Neural progenitor cell (in vitro differentiated cells): ENCODE data around the gene CRIM1.

Experiments used
- EZH2 ChIP-seq: fragments of 200-600 bp; sonication (generic); IDR thresholded peaks from 2 replicates; pipeline ENCODE4 v1.6.1; 2017; ENCODE audit warnings: antibody characterized with exemption, mild to moderate bottlenecking, moderate library complexity
- EZH2phosphoT487 ChIP-seq: fragments of 200-600 bp; sonication (generic); IDR thresholded peaks from 2 replicates; pipeline ENCODE4 v1.6.1; 2017; ENCODE audit warnings: antibody characterized with exemption
- TF ChIP-seq, protein P1 (sequence below): fragments of 200-600 bp; sonication (generic); IDR thresholded peaks from 2 replicates; pipeline ENCODE4 v1.5.1; 2017; ENCODE audit warnings: antibody characterized with exemption, mild to moderate bottlenecking

DNA sequence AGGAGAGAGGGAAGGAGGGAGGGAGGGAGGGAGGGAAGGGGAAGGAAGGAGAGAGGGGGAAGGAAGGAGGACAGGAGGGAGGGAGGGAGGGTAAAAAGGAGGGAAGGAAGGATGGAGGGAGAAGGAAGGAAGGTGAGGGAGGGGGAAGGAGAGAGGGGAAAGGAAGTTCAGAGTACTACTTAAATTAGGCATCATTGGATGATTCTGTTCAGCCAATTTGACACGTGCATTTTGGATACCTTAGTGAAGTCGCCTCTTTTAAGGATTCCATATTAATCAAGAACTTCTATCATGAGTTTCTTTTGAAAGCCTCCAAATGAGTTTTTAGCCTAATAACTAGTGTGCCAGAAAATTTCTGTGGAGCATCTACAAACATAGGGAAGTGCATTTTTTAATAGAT, 179.5 kb downstream of the CRIM1 start:
- TF ChIP-seq, protein P1, sequence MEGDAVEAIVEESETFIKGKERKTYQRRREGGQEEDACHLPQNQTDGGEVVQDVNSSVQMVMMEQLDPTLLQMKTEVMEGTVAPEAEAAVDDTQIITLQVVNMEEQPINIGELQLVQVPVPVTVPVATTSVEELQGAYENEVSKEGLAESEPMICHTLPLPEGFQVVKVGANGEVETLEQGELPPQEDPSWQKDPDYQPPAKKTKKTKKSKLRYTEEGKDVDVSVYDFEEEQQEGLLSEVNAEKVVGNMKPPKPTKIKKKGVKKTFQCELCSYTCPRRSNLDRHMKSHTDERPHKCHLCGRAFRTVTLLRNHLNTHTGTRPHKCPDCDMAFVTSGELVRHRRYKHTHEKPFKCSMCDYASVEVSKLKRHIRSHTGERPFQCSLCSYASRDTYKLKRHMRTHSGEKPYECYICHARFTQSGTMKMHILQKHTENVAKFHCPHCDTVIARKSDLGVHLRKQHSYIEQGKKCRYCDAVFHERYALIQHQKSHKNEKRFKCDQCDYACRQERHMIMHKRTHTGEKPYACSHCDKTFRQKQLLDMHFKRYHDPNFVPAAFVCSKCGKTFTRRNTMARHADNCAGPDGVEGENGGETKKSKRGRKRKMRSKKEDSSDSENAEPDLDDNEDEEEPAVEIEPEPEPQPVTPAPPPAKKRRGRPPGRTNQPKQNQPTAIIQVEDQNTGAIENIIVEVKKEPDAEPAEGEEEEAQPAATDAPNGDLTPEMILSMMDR = no peak
- TF ChIP-seq EZH2 (no peak), EZH2phosphoT487 (no peak)
